ENCODE data around the gene RAB14. TPM values are rescaled to one million over a fixed set of nuclear protein-coding genes. Genes with fewer than 3 reads are reported as not detected.

Gene RAB14
- total and polyA plus RNA-seq, 10 of the 15 experiments (the other 5 are each of a cell fraction or from before 2014, with no cell fraction given) = 16.7 to 59.9 (median 25.4) TPM

- TF ChIP-seq IRF3 (IDR thresholded peaks at IDR 0.05) (no peak), HDAC6 (IDR thresholded peaks at IDR 0.05; ENCODE audit: unreplicated experiment) (no peak), E2F4 (IDR thresholded peaks at IDR 0.05; ENCODE audit: low read depth, low read length) (no peak), HDGF (IDR thresholded peaks at IDR 0.05) (no peak), NBN (IDR thresholded peaks at IDR 0.05) (no peak), RBBP5 (conservative IDR thresholded peaks at IDR 0.05) (no peak), BCL11A (IDR thresholded peaks at IDR 0.05; ENCODE audit: low read depth, low read length) (no peak), MEF2B (IDR thresholded peaks at IDR 0.05; ENCODE audit: partially characterized antibody, poor library complexity, severe bottlenecking) (no peak), CBX3 (IDR thresholded peaks at IDR 0.05; ENCODE audit: borderline replicate concordance, low read depth) (no peak)
These were observed 33.6 kb downstream of the RAB14 start (continued) for GRCh38 chr9:121168052-121168451.

GRCh38 chr9:121160025-121160424 is 41.6 kb downstream of the RAB14 start:
- H2AFZ ChIP-seq (ENCODE audit: control insufficient read depth, low read depth, low read length) = no peak overlapping the region
- no peak overlapping the region for H3K4me2 ChIP-seq (ENCODE audit: control insufficient read depth, insufficient read depth)
- no peaks in the 10 kb centered on the region for H3K9me3 ChIP-seq (replicated peaks; ENCODE audit: control insufficient read depth, insufficient read depth, low read length)
- no peaks in the 10 kb centered on the region for H3K27me3 ChIP-seq (replicated peaks in 1 of 2; ENCODE audit: control insufficient read depth in 2 of 2, insufficient read depth in 2 of 2, low read length in 1 of 2)
- ChIA-PET SMC1A (ENCODE audit: uncharacterized antibody, unreplicated experiment) (interaction anchor here (0.6 to 1.3 kb wide), 4 partner anchors 13 to 1568 kb away, joined by 3 to 7 read pairs (median 3); no protein-coding TSS in a partner anchor), CTCF (interaction anchor here (0.7 to 1.0 kb wide), 2 partner anchors 9 to 614 kb away, joined by 4 to 5 read pairs; no protein-coding TSS in a partner anchor), POLR2A (interaction anchor here (1.0 to 1.4 kb wide), 2 partner anchors 13 to 39 kb away, joined by 3 to 6 read pairs; no protein-coding TSS in a partner anchor), RAD21 (ENCODE audit: unreplicated experiment) (no interaction called here)
- H3K4me1 ChIP-seq (ENCODE audit: control insufficient read depth, insufficient read depth, low read length) = peaks cover 20% of the 10 kb centered on the region
- no TSS peak for BruUV-seq (replicated peaks)
- in situ Hi-C loops (cut with MboI) = no loop called here
- H3K27ac ChIP-seq (ENCODE audit: control insufficient read depth, insufficient read depth) = peak overlapping the region; percentile 37
- no peak overlapping the region for H3K4me3 ChIP-seq
- no peaks in the 10 kb centered on the region for H3K79me2 ChIP-seq (ENCODE audit: control insufficient read depth, insufficient read depth, low read length)
- intact Hi-C loops (cut with micrococcal nuclease; ENCODE audit: unreplicated experiment) = no loop called here
- ATAC-seq (no peak), FAIRE-seq (no peak), DNase-seq (ENCODE audit: low read depth, low spot score) (no peak)
- TF ChIP-seq MTA2 (IDR thresholded peaks at IDR 0.05; ENCODE audit: low read depth) (no peak), NR2C2 (IDR thresholded peaks at IDR 0.05; ENCODE audit: borderline replicate concordance, control insufficient read depth, insufficient read length, low read depth) (no peak), ZBED1 (IDR thresholded peaks at IDR 0.05; ENCODE audit: borderline replicate concordance) (no peak)
- H3K9ac ChIP-seq (ENCODE audit: control insufficient read depth, insufficient read depth, low read length) = no peak overlapping the region
- H4K20me1 ChIP-seq (ENCODE audit: control insufficient read depth, insufficient read depth) = no peaks in the 10 kb centered on the region
- WGBS (ENCODE audit: insufficient coverage, insufficient replicate concordance, low lambda C conversion rate, missing lambda C conversion rate) = 43% methylated on average over 1 of the region's 1 CpG
- peaks cover 8 to 50% of the 10 kb centered on the region in 2 experiments for H3K36me3 ChIP-seq (ENCODE audit: control insufficient read depth in 2 of 2, insufficient read depth in 2 of 2, low read length in 1 of 2)
